HFFc6 (cell line): ENCODE results near the gene WNT1. TPM values are rescaled to one million over a fixed set of nuclear protein-coding genes. Genes with fewer than 3 reads are reported as not detected.

Experiments used
- DNase-seq: peaks from one replicate; pipeline ENCODE4 v3.0.0-alpha.2; 2018
- H3K27ac Mint-ChIP-seq: 2 replicates; pipeline ENCODE4 v1.8.0; 2020; ENCODE audit warnings: mild to moderate bottlenecking, mixed read lengths
- H3K27me3 Mint-ChIP-seq: 2 replicates; pipeline ENCODE4 v1.8.0; 2021; ENCODE audit warnings: mild to moderate bottlenecking, moderate library complexity, mixed read lengths; ENCODE audit not compliant: insufficient read depth
- H3K36me3 Mint-ChIP-seq: 2 replicates; pipeline ENCODE4 v1.8.0; 2021; ENCODE audit warnings: low read depth, mixed read lengths
- H3K4me1 Mint-ChIP-seq: 2 replicates; pipeline ENCODE4 v1.8.0; 2020; ENCODE audit warnings: low read depth, mixed read lengths
- H3K4me3 Mint-ChIP-seq: 2 replicates; pipeline ENCODE4 v1.8.0; 2020; ENCODE audit warnings: mild to moderate bottlenecking, moderate library complexity, mixed read lengths
- H3K9me3 Mint-ChIP-seq: 2 replicates; pipeline ENCODE4 v1.8.0; 2020; ENCODE audit warnings: mild to moderate bottlenecking, mixed read lengths
- CTCF ChIP-seq: fragments of 200-600 bp; sonication (generic); IDR thresholded peaks from 2 replicates; pipeline ENCODE4 v1.5.0; 2021; ENCODE audit warnings: antibody characterized with exemption, mild to moderate bottlenecking
- total RNA-seq, 6 experiments: library from RNA; stranded (reverse); fragmentation: NEBNext Ultra II Directional; extraction: Animal tissue kit (Norgen Biotek cat#: 25700); gene quantifications; 2 replicates in 1 of 6; 3 replicates in 5 of 6; pipeline ENCODE4 v1.2.3, GENCODE V29; 2021

Gene WNT1
- total RNA-seq, 6 experiments from 2014 or later: not detected

GRCh38 chr12:48934312-48934706 is 43.8 kb upstream of the WNT1 start:
- H3K27ac Mint-ChIP-seq: no peak overlapping the region
- TF ChIP-seq CTCF: peak; percentile 60; the same call in 1 of the 2 replicates
- no peak overlapping the region for H3K4me3 Mint-ChIP-seq
- no peaks in the 10 kb centered on the region for H3K27me3 Mint-ChIP-seq
- DNase-seq: no peak
- H3K4me1 Mint-ChIP-seq: peaks cover 11% of the 10 kb centered on the region
- H3K9me3 Mint-ChIP-seq: no peaks in the 10 kb centered on the region
- peaks cover 26% of the 10 kb centered on the region for H3K36me3 Mint-ChIP-seq

DNA sequence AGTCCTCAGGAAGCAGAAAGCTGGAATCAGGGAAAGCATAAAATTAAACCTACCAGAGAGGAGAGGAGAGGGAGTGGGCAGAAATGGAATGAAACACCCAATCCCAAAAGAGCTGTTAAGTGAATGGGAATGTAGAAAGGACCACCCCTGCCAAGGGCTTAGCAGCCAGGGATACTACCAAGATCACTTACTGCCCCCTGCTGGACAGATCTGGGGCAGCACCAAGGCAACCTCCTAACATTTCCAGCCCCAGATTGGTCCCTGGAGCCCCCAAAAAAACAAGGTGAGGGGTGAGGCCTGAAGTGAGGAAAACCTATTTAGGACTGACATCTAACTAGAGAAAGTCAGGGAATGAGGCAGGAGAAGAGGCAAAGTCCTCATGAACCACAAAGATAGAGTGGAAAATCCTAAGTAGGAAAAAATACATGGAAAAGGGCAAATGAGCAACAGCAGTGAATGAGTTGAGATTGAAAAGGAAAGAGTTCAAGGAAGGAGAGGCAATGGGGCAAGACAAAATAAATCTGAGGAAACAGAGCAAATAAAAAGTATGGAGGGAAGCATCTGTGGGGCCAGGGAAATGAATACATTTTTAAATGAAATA is 41.6 kb upstream of the WNT1 start:
- peak; percentile 58 for DNase-seq
- peak; percentile 95 for TF ChIP-seq CTCF
- Mint-ChIP-seq H3K27me3 (peaks cover 1% of the 10 kb centered on the region; the same call in 1 of the 2 replicates), H3K27ac (peak overlapping the region; percentile 35; the same call in 1 of the 2 replicates), H3K4me3 (no peak overlapping the region), H3K4me1 (peaks cover 29% of the 10 kb centered on the region), H3K36me3 (peaks cover 25% of the 10 kb centered on the region), H3K9me3 (no peaks in the 10 kb centered on the region)

- H3K27ac Mint-ChIP-seq: no peak overlapping the region; the same call in 1 of the 2 replicates
- TF ChIP-seq CTCF: no peak; the same call in 1 of the 2 replicates
- H3K27me3 Mint-ChIP-seq: peaks cover 1% of the 10 kb centered on the region; the same call in 1 of the 2 replicates
- H3K4me3 Mint-ChIP-seq: no peak overlapping the region
- peaks cover 25% of the 10 kb centered on the region for H3K36me3 Mint-ChIP-seq
- no peak for DNase-seq
- peaks cover 29% of the 10 kb centered on the region for H3K4me1 Mint-ChIP-seq
- no peaks in the 10 kb centered on the region for H3K9me3 Mint-ChIP-seq
These were observed 41.0 kb upstream of the WNT1 start for GRCh38 chr12:48937170-48937569.

DNA sequence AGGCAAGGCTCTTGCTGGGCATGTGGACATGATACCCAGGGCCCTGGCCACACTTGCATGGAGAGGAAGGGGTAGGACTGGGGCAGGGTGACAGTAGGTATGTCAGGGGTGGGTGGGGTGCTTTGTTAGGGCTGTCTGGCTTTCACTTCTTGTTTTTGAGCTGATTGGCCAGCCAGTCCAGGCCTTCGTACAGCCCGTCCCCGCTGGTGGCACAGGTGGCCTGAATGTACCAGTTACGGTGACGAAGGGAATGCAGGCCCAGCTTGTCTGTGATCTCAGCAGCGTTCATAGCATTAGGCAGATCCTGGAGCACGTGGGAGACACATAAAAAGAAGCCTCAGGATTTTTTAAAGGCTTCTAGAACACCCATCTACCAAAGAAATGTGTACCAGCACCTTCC is 39.3 kb upstream of the WNT1 start:
- DNase-seq: no peak
- H3K27ac Mint-ChIP-seq: no peak overlapping the region; the same call in 1 of the 2 replicates
- H3K27me3 Mint-ChIP-seq: peaks cover 1% of the 10 kb centered on the region; the same call in 1 of the 2 replicates
- TF ChIP-seq CTCF: no peak
- no peaks in the 10 kb centered on the region for H3K9me3 Mint-ChIP-seq
- peaks cover 34% of the 10 kb centered on the region for H3K4me1 Mint-ChIP-seq
- H3K4me3 Mint-ChIP-seq: no peak overlapping the region
- peaks cover 16% of the 10 kb centered on the region for H3K36me3 Mint-ChIP-seq

DNA sequence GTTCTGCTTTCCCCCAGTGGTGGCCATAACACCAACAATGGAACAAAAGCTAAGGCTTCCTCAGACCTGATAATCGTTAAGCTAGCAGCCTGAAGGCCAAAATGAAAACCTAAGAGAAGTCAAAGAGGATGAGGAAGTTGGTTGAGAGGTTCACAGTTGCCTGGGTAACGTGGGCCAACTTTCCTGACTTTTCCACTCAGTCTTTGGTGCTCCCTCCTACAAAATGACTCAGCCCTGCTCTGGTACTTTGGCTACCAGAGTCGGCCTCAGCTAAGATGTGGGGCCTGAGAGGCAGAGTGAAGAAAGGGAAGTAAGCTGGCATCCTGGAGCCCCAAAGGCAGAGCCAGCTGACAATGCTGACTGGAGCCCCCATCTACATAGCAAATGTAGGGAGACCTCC is 37.9 kb upstream of the WNT1 start:
- no peak for DNase-seq
- Mint-ChIP-seq H3K4me1 (peaks cover 34% of the 10 kb centered on the region), H3K36me3 (peaks cover 16% of the 10 kb centered on the region), H3K9me3 (no peaks in the 10 kb centered on the region), H3K4me3 (no peak overlapping the region), H3K27ac (peak overlapping the region; percentile 71), H3K27me3 (peaks cover 1% of the 10 kb centered on the region; the same call in 1 of the 2 replicates)
- no peak for TF ChIP-seq CTCF
